T-helper 22 cell (primary cell): Measurements from ENCODE around the gene NUPR2.
"Not testable (repeated sequence)": the region's sequence is repeated elsewhere in the genome, so short reads cannot be mapped to it uniquely, and the experiment has no call there.

Experiments
- DNase-seq: peaks from one replicate; pipeline ENCODE4 v3.0.0-alpha.2; 2020; ENCODE audit warnings: low read depth

NUPR2 gene

GRCh38 chr7:56086761-56087160, 29.5 kb downstream of the NUPR2 start:
- DNase-seq = no peak

GRCh38 chr7:56083150-56083785, 32.9 kb downstream of the NUPR2 start:
- DNase-seq = no peak

- DNase-seq = no peak
Measured at GRCh38 chr7:56081626-56082340, 34.4 kb downstream of the NUPR2 start.

- DNase-seq = not testable (repeated sequence)
Measured at GRCh38 chr7:56080726-56081435, 35.3 kb downstream of the NUPR2 start.

- no peak for DNase-seq
Measured at GRCh38 chr7:56079450-56080185, 36.6 kb downstream of the NUPR2 start.

GRCh38 chr7:56078196-56078595, 38.0 kb downstream of the NUPR2 start:
- no peak for DNase-seq

- DNase-seq = no peak
Measured at GRCh38 chr7:56077681-56078080, 38.5 kb downstream of the NUPR2 start.

GRCh38 chr7:56074371-56074791, 41.8 kb downstream of the NUPR2 start:
- peak; percentile 29 for DNase-seq

- not testable (repeated sequence) for DNase-seq
Measured at GRCh38 chr7:56066376-56066775, 49.8 kb downstream of the NUPR2 start.
